HepG2 (cell line): ENCODE results near the gene HIF3A. TPM values are rescaled to one million over a fixed set of nuclear protein-coding genes. Genes with fewer than 3 reads are reported as not detected.

Experiments used
- ATAC-seq: fragments of 200-7000 bp; cut with Tn5 transposase; 3 replicates; pipeline ENCODE4 v1.9.1; 2020; ENCODE audit warnings: mild to moderate bottlenecking, moderate library complexity
- BruUV-seq: library from RNA; stranded (reverse); fragments of 400-500 nt; replicated peaks from 2 replicates; lab custom pipeline; 2021; lab: Mats Ljungman, UMichigan
- CTCF ChIA-PET: fragments of 300-600 bp; formaldehyde crosslinking; extraction: SDS; loops from one replicate; lab custom pipeline; 2021; ENCODE audit warnings: low total read pairs, inconsistent platforms, low intra/inter-chr PET ratio; lab: Yijun Ruan, JAX
- POLR2A ChIA-PET: fragments of 350-600 bp; sonication (Branson Sonifier 250); formaldehyde crosslinking; loops from one replicate; lab custom pipeline; 2020; ENCODE audit warnings: antibody characterized with exemption, inconsistent platforms; lab: Yijun Ruan, JAX
- DNase-seq: peaks from one replicate; pipeline ENCODE4 v3.0.0-alpha.2; 2015; ENCODE audit warnings: low spot score
- FAIRE-seq: peaks from 3 replicates; lab custom pipeline; 2011; peaks lifted over from hg19 to GRCh38; lab: Jason Lieb, UNC
- H2AFZ ChIP-seq: one replicate; pipeline ENCODE4 v1.6.1; 2011; ENCODE audit warnings: low read length, inconsistent platforms
- H3K27ac ChIP-seq: fragments of 300-600 bp; 3 replicates; pipeline ENCODE4 v1.8.0; 2011; ENCODE audit warnings: mixed run types, mild to moderate bottlenecking, mixed read lengths, low read length, inconsistent platforms; ENCODE audit not compliant: insufficient read depth; ENCODE audit errors: extremely low read length
- H3K27me3 ChIP-seq, 2 experiments: fragments of 200-600 bp in 1 of 2; 2 replicates in 1 of 2; 3 replicates in 1 of 2; pipeline versions ENCODE4 v1.6.0 to v1.8.0; 2011; ENCODE audit warnings: low read length in 2 of 2, mild to moderate bottlenecking in 2 of 2, moderate library complexity in 2 of 2, inconsistent platforms in 1 of 2; ENCODE audit not compliant: insufficient read depth in 2 of 2, control insufficient read depth in 1 of 2
- H3K36me3 ChIP-seq, 2 experiments: fragments of 200-600 bp in 1 of 2; replicated peaks in 1 of 2; 2 replicates in 1 of 2; 3 replicates in 1 of 2; pipeline versions ENCODE4 v1.5.1 to v1.8.0; 2011; ENCODE audit warnings: low read length in 2 of 2, inconsistent platforms in 1 of 2; ENCODE audit not compliant: insufficient read depth in 2 of 2, control insufficient read depth in 1 of 2
- H3K4me1 ChIP-seq: 2 replicates; pipeline ENCODE4 v1.5.1; 2012; ENCODE audit warnings: low read length, inconsistent platforms; ENCODE audit not compliant: insufficient read depth
- H3K4me2 ChIP-seq: 2 replicates; pipeline ENCODE4 v1.6.0; 2011; ENCODE audit warnings: low read depth, low read length, inconsistent platforms
- H3K4me3 ChIP-seq, 3 experiments: fragments of 200-600 bp in 1 of 3; sonication (generic), shearing (Covaris generic) in 1 of 3; replicated peaks in 1 of 3; 2 replicates each; pipeline ENCODE4 v1.5.1; 2011 to 2016; ENCODE audit warnings: low read length in 3 of 3, inconsistent platforms in 2 of 3, low read depth in 2 of 3, mild to moderate bottlenecking in 2 of 3, control low read depth in 1 of 3, mixed read lengths in 1 of 3; ENCODE audit not compliant: insufficient read depth in 1 of 3
- H3K79me2 ChIP-seq: one replicate; pipeline ENCODE4 v1.6.1; 2011; ENCODE audit warnings: low read length, inconsistent platforms; ENCODE audit not compliant: insufficient read depth
- H3K9ac ChIP-seq: 2 replicates; pipeline ENCODE4 v1.6.0; 2011; ENCODE audit warnings: mild to moderate bottlenecking, low read depth, low read length, inconsistent platforms; ENCODE audit not compliant: insufficient read depth
- H3K9me3 ChIP-seq: 2 replicates; pipeline ENCODE4 v1.5.1; 2012; ENCODE audit warnings: mild to moderate bottlenecking, low read length
- H4K20me1 ChIP-seq: 2 replicates; pipeline ENCODE4 v1.6.0; 2011; ENCODE audit warnings: inconsistent platforms, mild to moderate bottlenecking, low read length, moderate library complexity; ENCODE audit not compliant: insufficient read depth
- AKAP8 ChIP-seq: sonication (generic); formaldehyde crosslinking; IDR thresholded peaks from 2 replicates; pipeline ENCODE4 v1.5.1; 2020; ENCODE audit warnings: mild to moderate bottlenecking, missing genetic modification reagents
- FOXP1 ChIP-seq, 2 experiments: fragments of 450-650 bp in 1 of 2; IDR thresholded peaks; 2 replicates each; pipeline ENCODE4 v1.6.1; 2017 to 2018; ENCODE audit warnings: antibody characterized with exemption in 1 of 2
- HNRNPH1 ChIP-seq: fragments of 200-400 bp; formaldehyde crosslinking; optimal IDR thresholded peaks from 2 replicates; pipeline ENCODE3; 2017; ENCODE audit warnings: mild to moderate bottlenecking, low read depth, low read length
- ZKSCAN8 ChIP-seq: IDR thresholded peaks from 2 replicates; pipeline ENCODE4 v1.6.1; 2016; ENCODE audit warnings: borderline replicate concordance, missing genetic modification reagents, missing compliant biosample characterization
- ZMYM3 ChIP-seq: sonication (generic); formaldehyde crosslinking; IDR thresholded peaks from 2 replicates; pipeline ENCODE4 v1.5.1; 2020; ENCODE audit warnings: mild to moderate bottlenecking, missing genetic modification reagents
- ZNF101 ChIP-seq: sonication (generic); formaldehyde crosslinking; IDR thresholded peaks from 2 replicates; pipeline ENCODE4 v1.4.0; 2020; ENCODE audit warnings: mild to moderate bottlenecking, low read depth, missing genetic modification reagents, borderline replicate concordance
- ZNF138 ChIP-seq: sonication (generic); formaldehyde crosslinking; IDR thresholded peaks from 2 replicates; pipeline ENCODE4 v1.5.0; 2020; ENCODE audit warnings: mild to moderate bottlenecking, low read depth, missing genetic modification reagents
- ZNF430 ChIP-seq: sonication (generic); formaldehyde crosslinking; IDR thresholded peaks from 2 replicates; pipeline ENCODE4 v1.9.0; 2021; ENCODE audit warnings: mild to moderate bottlenecking, missing genetic modification reagents
- ZNF577 ChIP-seq: sonication (generic); formaldehyde crosslinking; IDR thresholded peaks from 2 replicates; pipeline ENCODE4 v1.4.0; 2020; ENCODE audit warnings: mild to moderate bottlenecking, low read depth, missing genetic modification reagents, borderline replicate concordance
- ZNF615 ChIP-seq: sonication (generic); formaldehyde crosslinking; IDR thresholded peaks from 2 replicates; pipeline ENCODE4 v1.5.0; 2020; ENCODE audit warnings: mild to moderate bottlenecking, missing genetic modification reagents, borderline replicate concordance
- ZNF646 ChIP-seq: sonication (generic); formaldehyde crosslinking; IDR thresholded peaks from 2 replicates; pipeline ENCODE4 v1.9.0; 2021; ENCODE audit warnings: mild to moderate bottlenecking, missing genetic modification reagents
- ZNF678 ChIP-seq: sonication (generic); formaldehyde crosslinking; IDR thresholded peaks from 2 replicates; pipeline ENCODE4 v1.4.0; 2020; ENCODE audit warnings: mild to moderate bottlenecking, missing genetic modification reagents
- ZNF747 ChIP-seq: sonication (generic); formaldehyde crosslinking; IDR thresholded peaks from 2 replicates; pipeline ENCODE4 v1.8.1; 2023; ENCODE audit warnings: missing genetic modification reagents, mild to moderate bottlenecking, borderline replicate concordance
- WGBS: methylation state at CpG from one replicate; pipeline ENCODE4 v1.1.6; 2017; ENCODE audit warnings: low lambda C conversion rate; 5-methylcytosine and 5-hydroxymethylcytosine counted together
- in situ Hi-C: cut with HindIII; loops from 2 replicates; pipeline ENCODE4 v1.10.0; 2017; ENCODE audit warnings: low pct_unique_long_range_greater_than_20kb; ENCODE audit not compliant: extremely low pct_ligation_motif_present
- intact Hi-C: fragments of 100-400 bp; cut with micrococcal nuclease; formaldehyde crosslinking; loops from one replicate; pipeline ENCODE4 v1.10.0; 2022; ENCODE audit not compliant: unreplicated experiment
- polyA plus RNA-seq, 8 experiments: library from polyadenylated mRNA; depleted of rRNA in 3 of 8; stranded (reverse) in 7 of 8; unstranded in 1 of 8; fragments of >200 nt; fragmentation: Illumina TruSeq in 4 of 8; extraction: Trizol in 4 of 8; gene quantifications; 2 replicates each; pipeline versions ENCODE4 v1.2.1 to v1.2.3, GENCODE V29; 2011 to 2016; ENCODE audit warnings: low read depth in 4 of 8, missing spikeins in 1 of 8, mixed read lengths in 1 of 8; ENCODE audit not compliant: insufficient read depth in 1 of 8
- total RNA-seq, 5 experiments: library from RNA; depleted of rRNA; stranded (reverse); fragments of >200 nt; fragmentation: Illumina TruSeq; extraction: Trizol; gene quantifications; 2 replicates each; pipeline ENCODE4 v1.2.3, GENCODE V29; 2016; ENCODE audit warnings: low read depth in 1 of 5
- TF ChIP-seq, protein P1 (sequence below): sonication (generic); formaldehyde crosslinking; IDR thresholded peaks from 2 replicates; pipeline ENCODE4 v1.4.0; 2020; ENCODE audit warnings: mild to moderate bottlenecking, missing genetic modification reagents

Gene HIF3A
- total and polyA plus RNA-seq, 2 of the 13 experiments (the other 11 are each of a cell fraction or from before 2014, with no cell fraction given), result 0.09 to 0.22 TPM

- peaks cover 19 to 77% of the 10 kb centered on the region in 2 experiments for H3K36me3 ChIP-seq
- H3K4me1 ChIP-seq, result peaks cover 8% of the 10 kb centered on the region
- H3K4me2 ChIP-seq, result no peak overlapping the region
- H3K9ac ChIP-seq, result no peak overlapping the region
- whole genome bisulfite sequencing, result 93% methylated on average over 2 of the region's 2 CpGs
- FAIRE-seq (no peak), ATAC-seq (no peak)
- H3K27ac ChIP-seq, result no peak overlapping the region
- H2AFZ ChIP-seq, result no peak overlapping the region
- CTCF ChIA-PET, result no interaction called here
- H3K27me3 ChIP-seq, result no peaks in the 10 kb centered on the region
- in situ Hi-C loops, result no loop called here
- TF ChIP-seq ZMYM3 (no peak), ZNF615 (CRISPR knock-in tag) (no peak), ZKSCAN8 (no peak), ZNF138 (CRISPR knock-in tag) (no peak), FOXP1 (IDR thresholded peaks at IDR 0.05) (no peak), FOXP1 (CRISPR knock-in tag; IDR thresholded peaks at IDR 0.05) (no peak), HNRNPH1 (no peak), ZNF101 (CRISPR knock-in tag) (no peak), ZNF430 (CRISPR knock-in tag) (no peak), AKAP8 (CRISPR knock-in tag) (no peak), ZNF678 (CRISPR knock-in tag) (no peak), ZNF646 (no peak), ZNF577 (no peak), ZNF747 (CRISPR knock-in tag) (no peak)
- TF ChIP-seq, protein P1, sequence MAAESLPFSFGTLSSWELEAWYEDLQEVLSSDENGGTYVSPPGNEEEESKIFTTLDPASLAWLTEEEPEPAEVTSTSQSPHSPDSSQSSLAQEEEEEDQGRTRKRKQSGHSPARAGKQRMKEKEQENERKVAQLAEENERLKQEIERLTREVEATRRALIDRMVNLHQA (CRISPR knock-in tag), result no peak
- TF ChIP-seq, all 625 proteins: peak for 0
- Histone ChIP-seq H3K4me3 (no peak overlapping the region), H4K20me1 (no peaks in the 10 kb centered on the region), H3K79me2 (no peaks in the 10 kb centered on the region), H3K9me3 (no peaks in the 10 kb centered on the region)
- DNase-seq, result no peak
- intact Hi-C loops, result no loop called here
- no TSS peak for BruUV-seq
- POLR2A ChIA-PET, result no interaction called here
Observed at GRCh38 chr19:46381346-46381745, 84.5 kb downstream of the HIF3A start.
